ENCODE measurements around the gene TACC2.
"Not testable (repeated sequence)": the region's sequence is repeated elsewhere in the genome, so short reads cannot be mapped to it uniquely, and the experiment has no call there.

Gene TACC2

GRCh38 chr10:121990015-121990677, 1.2 kb downstream of the TACC2 start:
- no peak for DNase-seq

GRCh38 chr10:121991727-121992126, 2.8 kb downstream of the TACC2 start:
- not testable (repeated sequence) for DNase-seq

- DNase-seq: no peak
Measured at GRCh38 chr10:121994429-121994941, 5.5 kb downstream of the TACC2 start.

DNA sequence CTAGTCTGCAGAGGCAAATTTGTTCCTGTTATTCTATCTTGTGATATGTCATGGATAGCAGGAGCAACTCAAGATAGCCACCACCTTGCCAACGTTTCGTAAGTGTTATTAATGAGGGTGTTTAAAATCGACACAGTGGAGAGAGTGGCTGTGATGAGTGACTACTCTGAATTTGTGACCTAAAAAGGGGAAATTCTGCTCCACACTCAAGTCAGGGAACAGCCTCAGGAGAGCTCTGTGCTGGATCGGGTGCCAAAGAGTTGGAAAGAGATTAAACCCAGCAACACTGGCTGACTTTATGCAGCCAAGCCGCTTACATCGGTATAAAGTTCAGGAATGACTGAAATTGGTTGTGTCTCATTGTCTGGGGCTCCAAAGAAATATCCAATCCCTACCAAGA, 9.5 kb downstream of the TACC2 start:
- no peak for DNase-seq

- DNase-seq: no peak
Measured at GRCh38 chr10:121999301-121999700, 10.3 kb downstream of the TACC2 start.

- DNase-seq: no peak
Measured at GRCh38 chr10:122001698-122002097, 12.7 kb downstream of the TACC2 start.

DNA sequence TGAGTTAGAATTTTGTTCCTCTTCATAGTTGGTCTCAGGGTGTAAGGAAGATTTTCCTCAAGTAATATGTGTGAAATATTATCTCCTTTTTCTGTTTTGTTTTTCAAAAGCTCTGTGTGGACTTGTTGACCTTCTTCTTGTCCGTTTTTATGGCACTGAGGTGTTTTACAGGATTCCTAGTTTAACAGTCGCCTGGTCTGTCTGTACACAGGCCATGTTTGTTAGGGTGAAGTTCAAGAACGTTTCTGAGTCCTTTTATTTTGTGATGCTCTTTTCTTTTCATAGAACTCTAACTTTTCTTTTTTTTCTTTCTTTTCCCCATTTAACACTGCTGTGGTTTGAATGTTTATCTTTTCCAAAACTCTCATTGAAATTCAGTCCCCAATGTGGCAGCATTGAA, 18.5 kb downstream of the TACC2 start:
- DNase-seq: no peak

- DNase-seq: no peak
Measured at GRCh38 chr10:122010405-122011050, 21.6 kb downstream of the TACC2 start.

GRCh38 chr10:122012731-122013130, 23.8 kb downstream of the TACC2 start:
- no peak for DNase-seq

DNA sequence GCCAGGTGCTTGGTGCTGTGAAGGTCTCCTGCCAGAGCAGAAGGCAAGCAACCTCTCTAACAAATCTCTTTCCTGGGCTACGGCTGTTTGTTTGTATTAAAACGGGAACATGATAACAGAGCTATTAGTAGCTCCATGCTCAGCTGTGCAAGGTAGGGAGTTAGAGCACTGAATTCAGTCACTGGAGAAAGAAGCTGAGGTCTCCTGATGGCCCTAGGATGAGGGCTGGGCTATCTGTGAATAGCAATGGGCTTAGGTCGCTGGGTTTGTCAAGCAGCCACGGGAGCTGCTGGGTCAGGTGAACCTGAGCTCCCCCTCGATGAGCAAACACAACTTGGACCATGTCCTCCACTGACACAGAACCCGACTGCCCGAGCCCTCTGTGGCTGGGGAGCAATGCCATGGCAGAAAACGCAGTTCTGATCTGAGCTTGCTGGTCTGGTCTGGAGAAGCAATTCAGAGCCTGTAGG, 24.4 kb downstream of the TACC2 start:
- DNase-seq: no peak

DNA sequence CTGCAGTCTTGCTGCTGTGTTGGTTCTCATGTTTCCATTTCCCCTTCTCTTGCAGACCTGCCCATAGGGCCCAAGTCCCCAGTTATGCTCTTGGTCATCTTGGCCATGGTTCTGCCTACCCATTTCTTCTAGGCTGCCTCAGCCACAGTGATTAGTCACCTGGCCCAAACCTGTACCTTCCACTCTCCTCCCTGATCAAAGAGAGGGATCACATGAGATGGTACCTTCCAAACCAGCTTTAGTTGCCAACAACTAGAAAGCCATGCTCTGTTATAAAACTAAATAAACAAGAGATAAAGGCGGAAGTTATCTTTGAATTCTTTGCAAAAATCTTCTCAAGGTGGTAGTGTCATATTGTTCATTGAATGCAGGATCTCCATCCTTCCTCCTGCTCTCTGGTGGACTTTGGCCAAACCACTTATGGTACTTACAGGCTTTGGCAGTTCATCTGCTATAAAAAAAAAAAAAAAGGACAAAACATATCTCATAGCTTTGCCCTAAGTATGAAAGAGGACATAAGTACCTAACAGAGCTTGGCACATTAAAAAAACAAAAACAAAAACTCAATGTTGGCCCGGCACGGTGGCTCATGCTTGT, 25.8 kb downstream of the TACC2 start:
- DNase-seq: no peak

- not testable (repeated sequence) for DNase-seq
Measured at GRCh38 chr10:122017926-122018325, 29.0 kb downstream of the TACC2 start.

DNA sequence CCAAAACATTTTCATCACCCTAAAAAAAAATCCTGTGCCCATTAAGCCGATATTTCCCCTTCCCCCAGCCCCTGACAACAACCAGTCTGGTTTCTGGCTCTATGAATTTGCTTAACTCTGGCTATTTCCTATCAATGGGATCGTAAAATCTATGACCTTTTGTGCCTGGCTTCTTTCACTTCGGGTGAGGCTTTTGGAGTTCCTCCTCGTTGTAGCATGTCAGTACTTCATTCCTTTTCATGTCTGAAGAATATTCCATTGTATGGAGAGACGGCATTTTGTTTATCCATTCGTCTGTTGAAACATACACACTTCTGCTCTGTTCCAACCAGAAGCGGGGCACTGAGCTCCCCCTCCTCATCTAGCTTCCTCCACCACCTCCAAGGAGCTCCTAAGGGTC, 29.5 kb downstream of the TACC2 start:
- no peak for DNase-seq

DNA sequence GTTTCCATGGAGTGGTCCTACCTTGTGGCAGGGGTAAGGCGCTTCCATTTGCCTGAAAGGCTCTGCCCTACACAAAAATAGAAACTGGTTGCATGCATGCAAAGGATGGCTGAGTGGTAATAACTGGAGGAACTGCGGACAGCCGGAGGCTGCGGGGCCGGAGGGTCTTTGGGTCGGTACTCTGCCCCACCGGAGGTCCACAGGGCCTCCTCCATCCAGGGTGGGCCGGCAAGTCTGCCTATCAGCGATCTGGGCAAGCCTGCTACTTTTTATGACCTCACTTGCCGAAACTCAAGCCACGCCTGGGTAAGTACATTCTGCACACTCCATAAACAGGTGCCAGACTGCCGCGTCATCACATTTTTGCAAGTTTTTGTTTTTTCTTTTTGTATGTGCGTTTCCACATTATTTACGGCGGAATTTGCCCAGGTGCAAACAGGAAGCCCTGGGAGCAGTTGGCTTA, 30.0 kb downstream of the TACC2 start:
- DNase-seq: no peak

- no peak for DNase-seq
Measured at GRCh38 chr10:122019414-122019975, 30.5 kb downstream of the TACC2 start.

DNA sequence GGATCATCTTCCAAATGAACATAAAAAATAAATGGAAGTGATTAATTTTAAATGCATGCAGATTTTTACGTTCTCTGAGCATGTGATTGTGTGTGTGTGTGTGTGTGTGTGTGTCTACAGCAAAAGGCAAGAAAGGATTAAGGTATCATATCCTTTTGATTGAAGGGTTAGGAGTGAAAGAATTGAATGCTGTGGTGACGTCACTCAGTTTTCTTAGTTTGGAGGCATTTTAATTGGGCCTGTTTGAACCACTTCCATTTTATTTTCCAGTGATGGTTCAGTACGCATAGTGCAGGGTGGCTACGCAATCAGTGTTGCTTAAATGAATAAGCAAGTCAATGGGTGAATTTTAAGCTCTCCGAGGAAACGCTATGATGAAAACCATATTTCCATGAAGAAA, 31.3 kb downstream of the TACC2 start:
- no peak for DNase-seq

DNA sequence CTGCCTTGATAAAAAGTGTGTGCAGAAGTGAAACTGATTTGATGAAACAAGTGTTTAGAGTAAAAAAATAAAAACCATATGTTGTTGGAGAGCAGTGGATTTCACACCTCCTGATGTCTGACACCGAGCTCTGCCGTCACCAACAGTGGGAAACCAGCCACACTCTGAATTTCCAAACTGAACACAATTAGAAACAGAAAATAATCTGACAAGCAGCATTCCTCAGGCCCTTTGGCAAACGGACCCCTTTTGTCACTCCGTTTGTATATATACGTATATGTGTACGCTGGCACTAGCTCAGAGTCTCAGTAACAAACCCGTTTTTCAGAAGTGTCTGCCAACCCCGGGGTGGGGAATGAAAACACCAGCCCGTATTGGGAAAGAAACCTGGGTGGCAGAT, 32.4 kb downstream of the TACC2 start:
- DNase-seq: no peak

- DNase-seq: no peak
Measured at GRCh38 chr10:122021828-122022227, 32.9 kb downstream of the TACC2 start.

DNA sequence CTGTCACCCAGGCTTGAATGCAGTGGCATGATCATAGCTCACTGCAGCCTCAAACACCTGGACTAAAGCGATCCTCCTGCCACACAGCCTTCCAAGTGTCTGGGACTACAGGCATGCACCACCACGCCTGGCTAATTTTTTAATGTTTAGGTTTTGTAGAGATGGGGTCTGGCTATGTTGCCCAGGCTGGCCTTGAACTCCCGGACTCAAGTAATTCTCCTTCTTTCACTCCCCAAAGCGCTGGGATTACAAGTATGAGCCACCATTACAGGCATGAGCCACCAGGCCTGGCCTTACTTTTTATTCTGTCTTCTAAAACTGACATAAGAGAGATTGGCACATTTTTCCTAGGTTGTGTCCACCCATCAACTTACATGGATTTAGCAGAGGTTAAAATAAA, 33.3 kb downstream of the TACC2 start:
- no peak for DNase-seq

- not testable (repeated sequence) for DNase-seq
Measured at GRCh38 chr10:122023257-122023656, 34.3 kb downstream of the TACC2 start.

DNA sequence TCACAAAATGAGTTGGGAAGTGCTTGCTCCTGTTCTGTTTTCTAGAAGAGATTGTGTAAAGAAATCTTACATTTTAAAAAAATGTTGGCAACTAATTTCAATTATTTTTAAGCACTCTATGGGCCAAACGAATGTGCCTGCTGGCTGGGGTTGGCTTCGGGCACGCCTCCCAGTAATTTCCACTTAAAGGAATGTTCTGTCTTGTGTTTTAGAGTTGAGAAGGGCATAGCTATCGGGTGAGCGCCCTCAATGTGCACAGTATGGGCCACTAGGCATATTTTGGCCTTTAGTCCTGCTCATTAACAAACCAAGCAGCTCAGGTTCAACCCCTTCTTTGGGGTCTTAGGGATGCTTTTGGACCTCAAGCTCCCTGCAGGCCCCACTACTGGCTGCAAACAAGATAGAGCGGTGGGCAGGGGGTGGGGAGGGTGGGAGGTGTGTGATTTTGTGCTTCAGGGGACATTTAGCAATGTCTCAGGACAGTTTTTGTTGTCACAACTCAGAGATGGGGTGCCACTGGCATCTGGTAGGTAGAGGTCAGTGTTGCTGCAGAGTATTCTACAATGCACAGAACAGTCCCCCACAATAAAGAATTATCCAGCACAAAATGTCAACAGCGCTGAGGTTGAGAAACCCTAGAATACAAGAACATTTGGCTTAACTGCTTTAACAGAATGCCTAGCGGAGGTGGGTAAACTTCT, 40.7 kb downstream of the TACC2 start:
- DNase-seq: no peak

DNA sequence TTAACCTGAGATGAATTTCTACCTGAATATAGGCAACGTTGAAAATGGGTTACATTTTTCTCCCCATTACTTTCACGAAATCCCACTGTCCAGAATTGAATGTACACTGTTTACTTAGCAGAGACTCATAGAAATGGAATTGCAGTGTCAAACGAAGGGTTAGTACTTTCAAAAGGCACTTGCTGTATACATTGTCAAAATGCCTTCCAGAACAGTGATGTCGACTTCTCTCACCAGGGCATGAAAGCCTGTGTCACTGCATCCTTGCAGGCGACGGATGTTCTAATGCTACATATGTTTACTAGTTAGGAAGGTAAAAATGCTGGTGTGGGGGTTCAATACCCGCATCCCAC, 41.2 kb downstream of the TACC2 start:
- DNase-seq: no peak
